ENCODE data around the gene SVBP. TPM values are rescaled to one million over a fixed set of nuclear protein-coding genes. Genes with fewer than 3 reads are reported as not detected.

SVBP gene
- polyA plus RNA-seq, 1 experiment, result 10.5 TPM

GRCh38 chr1:42838482-42839190, 21.4 kb upstream of the SVBP start:
- TF ChIP-seq CTCF (IDR thresholded peaks at IDR 0.05; ENCODE audit: insufficient read depth, low read depth, low read length), result no peak
- H3K27me3 ChIP-seq (ENCODE audit: control insufficient read depth, insufficient read depth, low read length), result no peaks in the 10 kb centered on the region
- POLR2A ChIA-PET, result no interaction called here
- CTCF ChIA-PET, result interaction anchor here (1.2 kb wide), 1 partner anchor 21 kb away, joined by 3 read pairs; the partner anchor contains the start of genes ERMAP and SVBP
- peaks cover 8% of the 10 kb centered on the region for H3K36me3 ChIP-seq (ENCODE audit: control insufficient read depth, insufficient read depth, low read length)
- no peak for DNase-seq (ENCODE audit: low read depth)
- H3K4me3 ChIP-seq (ENCODE audit: low read depth, low read length), result no peak overlapping the region

GRCh38 chr1:42837709-42838108, 20.5 kb upstream of the SVBP start:
- peaks cover 5% of the 10 kb centered on the region for H3K36me3 ChIP-seq (ENCODE audit: control insufficient read depth, insufficient read depth, low read length)
- DNase-seq (ENCODE audit: low read depth), result no peak
- H3K4me3 ChIP-seq (ENCODE audit: low read depth, low read length), result no peak overlapping the region
- ChIA-PET CTCF (interaction anchor here (1.2 kb wide), 1 partner anchor 20 kb away, joined by 3 read pairs; the partner anchor contains the start of genes ERMAP and SVBP), POLR2A (no interaction called here)
- no peaks in the 10 kb centered on the region for H3K27me3 ChIP-seq (ENCODE audit: control insufficient read depth, insufficient read depth, low read length)
- TF ChIP-seq CTCF (IDR thresholded peaks at IDR 0.05; ENCODE audit: insufficient read depth, low read depth, low read length), result no peak

- peaks cover 6% of the 10 kb centered on the region for H3K36me3 ChIP-seq (ENCODE audit: control insufficient read depth, insufficient read depth, low read length)
- no peak for TF ChIP-seq CTCF (IDR thresholded peaks at IDR 0.05; ENCODE audit: insufficient read depth, low read depth, low read length)
- CTCF ChIA-PET, result no interaction called here
- H3K27me3 ChIP-seq (ENCODE audit: control insufficient read depth, insufficient read depth, low read length), result no peaks in the 10 kb centered on the region
- DNase-seq (ENCODE audit: low read depth), result no peak
- H3K4me3 ChIP-seq (ENCODE audit: low read depth, low read length), result no peak overlapping the region
- POLR2A ChIA-PET, result no interaction called here
Measured at GRCh38 chr1:42835422-42835821, 18.2 kb upstream of the SVBP start.

- Histone ChIP-seq H3K27me3 (ENCODE audit: control insufficient read depth, insufficient read depth, low read length) (no peaks in the 10 kb centered on the region), H3K36me3 (ENCODE audit: control insufficient read depth, insufficient read depth, low read length) (peaks cover 8% of the 10 kb centered on the region), H3K4me3 (ENCODE audit: low read depth, low read length) (no peak overlapping the region)
- CTCF ChIA-PET, result interaction anchor here (1.1 kb wide), 1 partner anchor 10 kb away, joined by 3 read pairs; no protein-coding TSS in a partner anchor
- POLR2A ChIA-PET, result no interaction called here
- no peak for DNase-seq (ENCODE audit: low read depth)
- TF ChIP-seq CTCF (IDR thresholded peaks at IDR 0.05; ENCODE audit: insufficient read depth, low read depth, low read length), result no peak
Measured at GRCh38 chr1:42834803-42835202, 17.6 kb upstream of the SVBP start.

- H3K4me3 ChIP-seq (ENCODE audit: low read depth, low read length), result no peak overlapping the region
- TF ChIP-seq CTCF (IDR thresholded peaks at IDR 0.05; ENCODE audit: insufficient read depth, low read depth, low read length), result no peak
- ChIA-PET CTCF (interaction anchor here (1.1 kb wide), 1 partner anchor 9 kb away, joined by 3 read pairs; no protein-coding TSS in a partner anchor), POLR2A (no interaction called here)
- no peak for DNase-seq (ENCODE audit: low read depth)
- peaks cover 8% of the 10 kb centered on the region for H3K36me3 ChIP-seq (ENCODE audit: control insufficient read depth, insufficient read depth, low read length)
- no peaks in the 10 kb centered on the region for H3K27me3 ChIP-seq (ENCODE audit: control insufficient read depth, insufficient read depth, low read length)
Measured at GRCh38 chr1:42833981-42834380, 16.8 kb upstream of the SVBP start.
